ENCODE data around the gene HOXD13. TPM values are rescaled to one million over a fixed set of nuclear protein-coding genes. Genes with fewer than 3 reads are reported as not detected.

The HOXD13 gene
- total RNA-seq, 4 donors from 2014 or later = not detected

DNA sequence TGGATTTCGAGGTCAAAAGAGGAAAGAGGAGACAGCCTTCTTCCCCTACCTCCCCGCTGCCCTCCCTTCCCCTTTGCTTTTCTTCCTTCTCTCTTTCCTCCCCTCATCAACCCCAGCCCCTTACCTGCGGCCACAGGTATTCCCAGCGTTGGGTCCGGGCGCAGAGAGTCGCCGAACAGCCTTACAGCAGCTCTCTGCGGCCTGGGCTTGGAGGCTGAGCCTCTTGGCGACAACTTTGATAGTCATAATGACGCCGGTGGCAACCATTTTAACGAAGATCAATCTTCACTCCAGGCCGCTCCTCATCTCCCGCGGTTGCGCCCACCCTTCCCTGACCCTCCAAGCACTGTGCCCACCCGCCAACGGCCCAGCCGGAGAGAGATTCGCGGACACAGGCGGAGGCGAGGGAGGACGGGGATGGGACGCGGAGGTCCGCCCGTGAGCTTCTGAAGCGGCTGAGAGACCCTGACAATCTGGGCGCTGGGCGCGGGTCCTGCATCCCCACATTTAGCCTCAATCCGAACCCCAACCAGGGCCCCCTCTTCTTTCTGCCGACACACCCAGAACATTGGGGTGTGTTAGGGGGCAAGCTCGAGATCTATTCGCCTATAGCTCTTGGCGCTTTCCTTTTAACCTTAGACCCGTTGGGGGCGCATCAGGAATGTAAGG is 7.3 kb upstream of the HOXD13 start:
- Histone ChIP-seq H3K4me1 (peaks cover 7 to 19% of the 10 kb centered on the region in 2 donors), H3K4me3 (peak overlapping the region in 1 of 4 donors; percentile 28), H3K27ac (no peak overlapping the region), H3K36me3 (no peaks in the 10 kb centered on the region), H3K9me3 (no peaks in the 10 kb centered on the region), H3K27me3 (peaks cover 96 to 99% (median 98%) of the 10 kb centered on the region in 3 donors)
- no peak for TF ChIP-seq POLR2A (IDR thresholded peaks at IDR 0.05)
- TF ChIP-seq, protein P1, sequence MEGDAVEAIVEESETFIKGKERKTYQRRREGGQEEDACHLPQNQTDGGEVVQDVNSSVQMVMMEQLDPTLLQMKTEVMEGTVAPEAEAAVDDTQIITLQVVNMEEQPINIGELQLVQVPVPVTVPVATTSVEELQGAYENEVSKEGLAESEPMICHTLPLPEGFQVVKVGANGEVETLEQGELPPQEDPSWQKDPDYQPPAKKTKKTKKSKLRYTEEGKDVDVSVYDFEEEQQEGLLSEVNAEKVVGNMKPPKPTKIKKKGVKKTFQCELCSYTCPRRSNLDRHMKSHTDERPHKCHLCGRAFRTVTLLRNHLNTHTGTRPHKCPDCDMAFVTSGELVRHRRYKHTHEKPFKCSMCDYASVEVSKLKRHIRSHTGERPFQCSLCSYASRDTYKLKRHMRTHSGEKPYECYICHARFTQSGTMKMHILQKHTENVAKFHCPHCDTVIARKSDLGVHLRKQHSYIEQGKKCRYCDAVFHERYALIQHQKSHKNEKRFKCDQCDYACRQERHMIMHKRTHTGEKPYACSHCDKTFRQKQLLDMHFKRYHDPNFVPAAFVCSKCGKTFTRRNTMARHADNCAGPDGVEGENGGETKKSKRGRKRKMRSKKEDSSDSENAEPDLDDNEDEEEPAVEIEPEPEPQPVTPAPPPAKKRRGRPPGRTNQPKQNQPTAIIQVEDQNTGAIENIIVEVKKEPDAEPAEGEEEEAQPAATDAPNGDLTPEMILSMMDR (IDR thresholded peaks at IDR 0.05 in 4 of 5, conservative IDR thresholded peaks at IDR 0.05 in 1 of 5) = no peak
- intact Hi-C loops (cut with DNase I; ENCODE audit: low total_unique reads) (no loop called here), in situ Hi-C loops (cut with MboI; ENCODE audit: low sequenced_read_pairs in 4 of 4) (loop anchor here in 2 of 4 donors (25.0 kb wide), 1 partner anchor 723 kb away; no protein-coding TSS in a partner anchor)
- ATAC-seq (no peak), DNase-seq (no peak)

DNA sequence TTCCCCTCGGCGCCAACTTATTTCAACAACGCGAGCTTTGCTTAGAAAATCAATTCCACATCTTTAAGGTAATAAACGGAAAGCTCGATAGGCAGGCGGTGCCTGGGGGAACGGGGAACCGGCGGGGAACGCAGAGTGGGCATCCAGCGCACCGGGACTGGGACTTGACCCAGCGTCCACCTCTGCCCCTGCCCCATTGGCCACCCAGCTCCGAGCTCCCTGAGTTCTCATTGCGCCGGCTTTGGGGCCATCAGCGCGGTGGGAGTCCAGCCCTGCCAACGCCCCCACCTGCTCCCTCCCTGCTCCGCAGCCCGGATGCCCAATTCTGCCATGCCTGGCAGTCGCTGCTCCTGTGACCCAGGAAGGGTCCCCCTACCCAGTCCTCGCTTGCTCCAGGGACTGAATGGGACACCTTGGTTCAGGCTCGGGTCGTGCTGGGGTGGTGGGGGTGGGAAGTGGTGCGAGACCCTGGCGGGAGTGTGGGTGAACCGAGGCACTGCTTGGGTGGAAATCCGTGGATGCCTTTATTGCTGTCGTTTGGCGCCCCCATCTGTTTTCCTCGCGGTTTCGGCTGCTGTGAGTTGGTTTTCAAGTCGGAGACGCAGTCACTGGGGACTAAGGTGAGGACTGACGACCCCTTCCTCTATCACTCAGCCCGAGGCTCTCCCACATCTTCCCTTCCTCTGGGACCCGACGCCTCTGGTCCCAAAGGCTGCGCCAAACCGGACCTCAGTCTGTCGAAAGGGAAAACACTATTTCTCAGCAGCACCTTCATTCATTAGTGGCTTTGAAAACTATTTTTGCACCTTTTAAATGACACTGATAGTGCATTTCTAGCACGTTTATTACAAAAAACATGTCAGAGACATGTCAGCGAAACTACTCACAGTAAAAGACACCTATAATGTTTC is 6.4 kb upstream of the HOXD13 start:
- TF ChIP-seq POLR2A (IDR thresholded peaks at IDR 0.05) = no peak
- TF ChIP-seq, protein P1 (IDR thresholded peaks at IDR 0.05 in 4 of 5, conservative IDR thresholded peaks at IDR 0.05 in 1 of 5) = peak in 4 of 5 experiments; percentile 29 to 54 (median 46)
- Histone ChIP-seq H3K4me3 (peak overlapping the region in 3 of 4 donors; percentile 13 to 31 (median 28)), H3K36me3 (no peaks in the 10 kb centered on the region), H3K4me1 (peaks cover 3 to 19% of the 10 kb centered on the region in 2 donors), H3K9me3 (no peaks in the 10 kb centered on the region), H3K27me3 (peaks cover 97 to 100% (median 97%) of the 10 kb centered on the region in 3 donors), H3K27ac (no peak overlapping the region)
- intact Hi-C loops (cut with DNase I; ENCODE audit: low total_unique reads) = loop anchor here (1.0 kb wide), 1 partner anchor 396 kb away; no protein-coding TSS in a partner anchor
- in situ Hi-C loops (cut with MboI; ENCODE audit: low sequenced_read_pairs in 4 of 4) = loop anchor here in 2 of 4 donors (25.0 kb wide), 1 partner anchor 724 kb away; no protein-coding TSS in a partner anchor
- ATAC-seq (no peak), DNase-seq (no peak)

DNA sequence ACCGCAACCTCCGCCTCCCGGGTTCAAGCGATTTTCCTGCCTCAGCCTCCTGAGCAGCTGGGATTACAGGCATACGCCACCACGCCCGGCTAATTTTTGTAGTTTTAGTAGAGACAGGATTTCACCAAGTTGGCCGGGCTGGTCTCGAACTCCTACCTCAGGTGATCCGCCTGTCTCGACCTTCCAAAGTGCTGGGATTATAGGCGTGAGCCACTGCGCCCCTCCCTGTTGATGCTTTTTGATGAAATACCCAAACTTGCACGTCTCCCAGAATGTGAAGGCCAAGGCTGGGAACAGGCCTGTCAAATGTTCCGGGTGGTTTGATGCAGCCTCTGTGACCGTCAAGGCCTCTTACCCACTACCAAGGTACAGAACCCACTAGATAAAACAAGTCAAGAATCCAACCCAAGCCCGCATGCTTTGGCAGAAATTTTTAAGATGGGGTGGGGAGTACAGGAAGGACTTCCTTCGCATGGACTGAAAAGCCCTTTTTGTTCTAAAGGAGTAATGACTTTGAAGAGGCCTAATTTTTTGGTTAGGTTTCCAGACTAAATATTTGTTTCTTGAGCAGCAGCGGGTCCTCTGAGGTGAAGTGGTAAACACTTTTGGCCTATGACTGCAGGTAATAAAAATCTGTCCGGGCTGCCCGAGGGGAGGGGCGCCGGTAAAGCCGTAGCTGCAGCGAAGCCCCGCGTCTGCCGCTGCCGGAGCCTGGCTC is 5.0 kb upstream of the HOXD13 start:
- no peak overlapping the region for H3K4me3 ChIP-seq

More for the DNA sequence above, 5.0 kb upstream of the HOXD13 start:
- Histone ChIP-seq H3K9me3 (no peaks in the 10 kb centered on the region), H3K27me3 (peaks cover 97 to 98% (median 97%) of the 10 kb centered on the region in 3 donors), H3K27ac (no peak overlapping the region), H3K36me3 (no peaks in the 10 kb centered on the region), H3K4me1 (peaks cover 3 to 19% of the 10 kb centered on the region in 2 donors)
- intact Hi-C loops (cut with DNase I; ENCODE audit: low total_unique reads) = no loop called here
- DNase-seq (no peak), ATAC-seq (no peak)
- TF ChIP-seq POLR2A (IDR thresholded peaks at IDR 0.05) = no peak
- TF ChIP-seq, protein P1 (IDR thresholded peaks at IDR 0.05 in 4 of 5, conservative IDR thresholded peaks at IDR 0.05 in 1 of 5) = no peak
- in situ Hi-C loops (cut with MboI; ENCODE audit: low sequenced_read_pairs in 4 of 4) = loop anchor here in 2 of 4 donors (25.0 kb wide), 1 partner anchor 725 kb away; no protein-coding TSS in a partner anchor

All from gastrocnemius medialis (tissue), 4 donors.